Activated naive CD4-positive, alpha-beta T cell treated with anti-CD3 and anti-CD28 coated beads, Interleukin-2, amount 50 U/mL, for 24 hours (primary cell): ENCODE measurements around the gene EFHD1.

Experiments used
- H3K27ac Mint-ChIP-seq: one replicate; pipeline ENCODE4 v1.8.0; 2021; ENCODE audit warnings: mild to moderate bottlenecking, mixed read lengths
- H3K27me3 Mint-ChIP-seq: one replicate; pipeline ENCODE4 v1.8.0; 2021; ENCODE audit warnings: mixed read lengths
- H3K36me3 Mint-ChIP-seq: one replicate; pipeline ENCODE4 v1.8.0; 2021; ENCODE audit warnings: mixed read lengths
- H3K4me1 Mint-ChIP-seq: one replicate; pipeline ENCODE4 v1.8.0; 2021; ENCODE audit warnings: mixed read lengths
- H3K4me3 Mint-ChIP-seq: one replicate; pipeline ENCODE4 v1.8.0; 2021; ENCODE audit warnings: mild to moderate bottlenecking, mixed read lengths
- H3K9me3 Mint-ChIP-seq: one replicate; pipeline ENCODE4 v1.8.0; 2021; ENCODE audit warnings: mixed read lengths

Gene EFHD1

GRCh38 chr2:232609607-232610006 lies 23.8 kb upstream of the EFHD1 start:
- peaks cover 10% of the 10 kb centered on the region for H3K4me1 Mint-ChIP-seq
- H3K27ac Mint-ChIP-seq, result no peak overlapping the region
- no peaks in the 10 kb centered on the region for H3K36me3 Mint-ChIP-seq
- H3K4me3 Mint-ChIP-seq, result no peak overlapping the region
- no peaks in the 10 kb centered on the region for H3K9me3 Mint-ChIP-seq
- H3K27me3 Mint-ChIP-seq, result no peaks in the 10 kb centered on the region

- H3K27me3 Mint-ChIP-seq, result no peaks in the 10 kb centered on the region
- peaks cover 10% of the 10 kb centered on the region for H3K4me1 Mint-ChIP-seq
- no peak overlapping the region for H3K4me3 Mint-ChIP-seq
- H3K36me3 Mint-ChIP-seq, result no peaks in the 10 kb centered on the region
- H3K9me3 Mint-ChIP-seq, result no peaks in the 10 kb centered on the region
- no peak overlapping the region for H3K27ac Mint-ChIP-seq
Measured at GRCh38 chr2:232610081-232610480, 23.3 kb upstream of the EFHD1 start.

- Mint-ChIP-seq H3K27ac (no peak overlapping the region), H3K4me3 (no peak overlapping the region), H3K9me3 (no peaks in the 10 kb centered on the region), H3K4me1 (peaks cover 4% of the 10 kb centered on the region), H3K27me3 (no peaks in the 10 kb centered on the region), H3K36me3 (no peaks in the 10 kb centered on the region)
Measured at GRCh38 chr2:232611061-232611460, 22.3 kb upstream of the EFHD1 start.

GRCh38 chr2:232611559-232612218 lies 21.7 kb upstream of the EFHD1 start:
- Mint-ChIP-seq H3K4me3 (no peak overlapping the region), H3K4me1 (no peaks in the 10 kb centered on the region), H3K27ac (no peak overlapping the region), H3K27me3 (no peaks in the 10 kb centered on the region), H3K36me3 (no peaks in the 10 kb centered on the region), H3K9me3 (no peaks in the 10 kb centered on the region)

GRCh38 chr2:232613538-232614134 lies 19.8 kb upstream of the EFHD1 start:
- Mint-ChIP-seq H3K9me3 (no peaks in the 10 kb centered on the region), H3K4me3 (no peak overlapping the region), H3K4me1 (no peaks in the 10 kb centered on the region), H3K27ac (no peak overlapping the region), H3K27me3 (no peaks in the 10 kb centered on the region), H3K36me3 (no peaks in the 10 kb centered on the region)

GRCh38 chr2:232615339-232615738 lies 18.1 kb upstream of the EFHD1 start:
- Mint-ChIP-seq H3K9me3 (no peaks in the 10 kb centered on the region), H3K4me1 (no peaks in the 10 kb centered on the region), H3K27ac (no peak overlapping the region)

GRCh38 chr2:232621186-232621585 lies 12.2 kb upstream of the EFHD1 start:
- H3K4me3 Mint-ChIP-seq, result no peak overlapping the region
- H3K27me3 Mint-ChIP-seq, result peaks cover 3% of the 10 kb centered on the region
- H3K36me3 Mint-ChIP-seq, result no peaks in the 10 kb centered on the region
- H3K4me1 Mint-ChIP-seq, result no peaks in the 10 kb centered on the region
- no peaks in the 10 kb centered on the region for H3K9me3 Mint-ChIP-seq
- no peak overlapping the region for H3K27ac Mint-ChIP-seq

More at GRCh38 chr2:232615339-232615738, 18.1 kb upstream of the EFHD1 start:
- Mint-ChIP-seq H3K4me3 (no peak overlapping the region), H3K36me3 (no peaks in the 10 kb centered on the region), H3K27me3 (no peaks in the 10 kb centered on the region)

- H3K27ac Mint-ChIP-seq, result no peak overlapping the region
Measured at GRCh38 chr2:232622563-232622962, 10.8 kb upstream of the EFHD1 start.

GRCh38 chr2:232623768-232624765 lies 9.3 kb upstream of the EFHD1 start:
- Mint-ChIP-seq H3K27ac (no peak overlapping the region), H3K9me3 (no peaks in the 10 kb centered on the region), H3K36me3 (no peaks in the 10 kb centered on the region), H3K4me3 (no peak overlapping the region), H3K27me3 (peaks cover 5% of the 10 kb centered on the region), H3K4me1 (no peaks in the 10 kb centered on the region)

More at GRCh38 chr2:232622563-232622962, 10.8 kb upstream of the EFHD1 start:
- Mint-ChIP-seq H3K36me3 (no peaks in the 10 kb centered on the region), H3K27me3 (peaks cover 3% of the 10 kb centered on the region), H3K4me1 (no peaks in the 10 kb centered on the region), H3K9me3 (no peaks in the 10 kb centered on the region), H3K4me3 (no peak overlapping the region)

- H3K4me3 Mint-ChIP-seq, result no peak overlapping the region
- H3K36me3 Mint-ChIP-seq, result no peaks in the 10 kb centered on the region
- H3K27me3 Mint-ChIP-seq, result peaks cover 8% of the 10 kb centered on the region
- H3K9me3 Mint-ChIP-seq, result no peaks in the 10 kb centered on the region
- no peaks in the 10 kb centered on the region for H3K4me1 Mint-ChIP-seq
- no peak overlapping the region for H3K27ac Mint-ChIP-seq
Measured at GRCh38 chr2:232626584-232626983, 6.8 kb upstream of the EFHD1 start.

GRCh38 chr2:232628466-232629128 lies 4.8 kb upstream of the EFHD1 start:
- Mint-ChIP-seq H3K27ac (no peak overlapping the region), H3K36me3 (no peaks in the 10 kb centered on the region), H3K4me3 (no peak overlapping the region), H3K4me1 (peaks cover 6% of the 10 kb centered on the region), H3K9me3 (no peaks in the 10 kb centered on the region), H3K27me3 (peaks cover 14% of the 10 kb centered on the region)

GRCh38 chr2:232629129-232629475 lies 4.3 kb upstream of the EFHD1 start:
- Mint-ChIP-seq H3K36me3 (no peaks in the 10 kb centered on the region), H3K27me3 (peaks cover 14% of the 10 kb centered on the region), H3K27ac (no peak overlapping the region), H3K4me3 (no peak overlapping the region), H3K9me3 (no peaks in the 10 kb centered on the region), H3K4me1 (peaks cover 6% of the 10 kb centered on the region)

GRCh38 chr2:232632229-232632903 lies 1.0 kb upstream of the EFHD1 start:
- peaks cover 20% of the 10 kb centered on the region for H3K27me3 Mint-ChIP-seq
- no peak overlapping the region for H3K27ac Mint-ChIP-seq
- peak overlapping the region; percentile 37 for H3K4me3 Mint-ChIP-seq
- H3K4me1 Mint-ChIP-seq, result peaks cover 6% of the 10 kb centered on the region
- no peaks in the 10 kb centered on the region for H3K9me3 Mint-ChIP-seq
- H3K36me3 Mint-ChIP-seq, result no peaks in the 10 kb centered on the region

- Mint-ChIP-seq H3K4me1 (peaks cover 6% of the 10 kb centered on the region), H3K9me3 (no peaks in the 10 kb centered on the region), H3K36me3 (no peaks in the 10 kb centered on the region), H3K4me3 (peak overlapping the region; percentile 37), H3K27ac (no peak overlapping the region), H3K27me3 (peaks cover 20% of the 10 kb centered on the region)
Measured at GRCh38 chr2:232632904-232633412, 446 bp upstream of the EFHD1 start.
